IMR-90 (cell line): ENCODE results near the gene CMC1.

Experiments
- CEBPB ChIP-seq: IDR thresholded peaks from 2 replicates; pipeline ENCODE4 v1.6.1; 2012; ENCODE audit warnings: low read depth, low read length, improper control_type of control experiment
- ELK1 ChIP-seq: fragments of 150-350 bp; IDR thresholded peaks from 2 replicates; pipeline ENCODE4 v1.6.1; 2016; ENCODE audit warnings: low read depth, mild to moderate bottlenecking, low read length, moderate library complexity, borderline replicate concordance
- MAFK ChIP-seq: IDR thresholded peaks from 2 replicates; pipeline ENCODE4 v1.6.1; 2012; ENCODE audit warnings: low read depth, low read length, improper control_type of control experiment
- MXI1 ChIP-seq: IDR thresholded peaks from 2 replicates; pipeline ENCODE4 v1.6.1; 2012; ENCODE audit warnings: low read depth, mild to moderate bottlenecking, low read length, moderate library complexity, borderline replicate concordance
- RAD21 ChIP-seq: IDR thresholded peaks from 2 replicates; pipeline ENCODE4 v1.6.1; 2012; ENCODE audit warnings: low read length, improper control_type of control experiment
- SMC3 ChIP-seq: fragments of 150-350 bp; IDR thresholded peaks from 2 replicates; pipeline ENCODE4 v1.6.1; 2016; ENCODE audit warnings: low read depth, mild to moderate bottlenecking, antibody characterized with exemption, low read length, moderate library complexity
- TF ChIP-seq, protein P1 (sequence below): conservative IDR thresholded peaks from 2 replicates; pipeline ENCODE4 v1.5.1; 2012; ENCODE audit warnings: mild to moderate bottlenecking, low read depth, low read length, improper control_type of control experiment
- TF ChIP-seq, protein P2 (sequence below): fragments of 150-350 bp; IDR thresholded peaks from 2 replicates; pipeline ENCODE4 v1.6.1; 2017; ENCODE audit warnings: mild to moderate bottlenecking, antibody characterized with exemption, low read length, low read depth

- no peak for TF ChIP-seq CEBPB
- TF ChIP-seq, protein P1, sequence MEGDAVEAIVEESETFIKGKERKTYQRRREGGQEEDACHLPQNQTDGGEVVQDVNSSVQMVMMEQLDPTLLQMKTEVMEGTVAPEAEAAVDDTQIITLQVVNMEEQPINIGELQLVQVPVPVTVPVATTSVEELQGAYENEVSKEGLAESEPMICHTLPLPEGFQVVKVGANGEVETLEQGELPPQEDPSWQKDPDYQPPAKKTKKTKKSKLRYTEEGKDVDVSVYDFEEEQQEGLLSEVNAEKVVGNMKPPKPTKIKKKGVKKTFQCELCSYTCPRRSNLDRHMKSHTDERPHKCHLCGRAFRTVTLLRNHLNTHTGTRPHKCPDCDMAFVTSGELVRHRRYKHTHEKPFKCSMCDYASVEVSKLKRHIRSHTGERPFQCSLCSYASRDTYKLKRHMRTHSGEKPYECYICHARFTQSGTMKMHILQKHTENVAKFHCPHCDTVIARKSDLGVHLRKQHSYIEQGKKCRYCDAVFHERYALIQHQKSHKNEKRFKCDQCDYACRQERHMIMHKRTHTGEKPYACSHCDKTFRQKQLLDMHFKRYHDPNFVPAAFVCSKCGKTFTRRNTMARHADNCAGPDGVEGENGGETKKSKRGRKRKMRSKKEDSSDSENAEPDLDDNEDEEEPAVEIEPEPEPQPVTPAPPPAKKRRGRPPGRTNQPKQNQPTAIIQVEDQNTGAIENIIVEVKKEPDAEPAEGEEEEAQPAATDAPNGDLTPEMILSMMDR = no peak
- no peak for TF ChIP-seq RAD21
- TF ChIP-seq MXI1 = no peak
- no peak for TF ChIP-seq ELK1
- TF ChIP-seq MAFK = no peak
- TF ChIP-seq, protein P2, sequence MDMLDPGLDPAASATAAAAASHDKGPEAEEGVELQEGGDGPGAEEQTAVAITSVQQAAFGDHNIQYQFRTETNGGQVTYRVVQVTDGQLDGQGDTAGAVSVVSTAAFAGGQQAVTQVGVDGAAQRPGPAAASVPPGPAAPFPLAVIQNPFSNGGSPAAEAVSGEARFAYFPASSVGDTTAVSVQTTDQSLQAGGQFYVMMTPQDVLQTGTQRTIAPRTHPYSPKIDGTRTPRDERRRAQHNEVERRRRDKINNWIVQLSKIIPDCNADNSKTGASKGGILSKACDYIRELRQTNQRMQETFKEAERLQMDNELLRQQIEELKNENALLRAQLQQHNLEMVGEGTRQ = no peak
- no peak for TF ChIP-seq SMC3
Observed at GRCh38 chr3:28228623-28229022, 12.8 kb upstream of the CMC1 start.
